T-helper 22 cell (primary cell): ENCODE data around the gene ANO9.

Source experiments
- DNase-seq: peaks from one replicate; pipeline ENCODE4 v3.0.0-alpha.2; 2020; ENCODE audit warnings: low read depth

Gene ANO9, protein sequence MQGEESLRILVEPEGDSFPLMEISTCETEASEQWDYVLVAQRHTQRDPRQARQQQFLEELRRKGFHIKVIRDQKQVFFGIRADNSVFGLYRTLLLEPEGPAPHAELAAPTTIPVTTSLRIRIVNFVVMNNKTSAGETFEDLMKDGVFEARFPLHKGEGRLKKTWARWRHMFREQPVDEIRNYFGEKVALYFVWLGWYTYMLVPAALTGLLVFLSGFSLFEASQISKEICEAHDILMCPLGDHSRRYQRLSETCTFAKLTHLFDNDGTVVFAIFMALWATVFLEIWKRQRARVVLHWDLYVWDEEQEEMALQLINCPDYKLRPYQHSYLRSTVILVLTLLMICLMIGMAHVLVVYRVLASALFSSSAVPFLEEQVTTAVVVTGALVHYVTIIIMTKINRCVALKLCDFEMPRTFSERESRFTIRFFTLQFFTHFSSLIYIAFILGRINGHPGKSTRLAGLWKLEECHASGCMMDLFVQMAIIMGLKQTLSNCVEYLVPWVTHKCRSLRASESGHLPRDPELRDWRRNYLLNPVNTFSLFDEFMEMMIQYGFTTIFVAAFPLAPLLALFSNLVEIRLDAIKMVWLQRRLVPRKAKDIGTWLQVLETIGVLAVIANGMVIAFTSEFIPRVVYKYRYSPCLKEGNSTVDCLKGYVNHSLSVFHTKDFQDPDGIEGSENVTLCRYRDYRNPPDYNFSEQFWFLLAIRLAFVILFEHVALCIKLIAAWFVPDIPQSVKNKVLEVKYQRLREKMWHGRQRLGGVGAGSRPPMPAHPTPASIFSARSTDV

DNA sequence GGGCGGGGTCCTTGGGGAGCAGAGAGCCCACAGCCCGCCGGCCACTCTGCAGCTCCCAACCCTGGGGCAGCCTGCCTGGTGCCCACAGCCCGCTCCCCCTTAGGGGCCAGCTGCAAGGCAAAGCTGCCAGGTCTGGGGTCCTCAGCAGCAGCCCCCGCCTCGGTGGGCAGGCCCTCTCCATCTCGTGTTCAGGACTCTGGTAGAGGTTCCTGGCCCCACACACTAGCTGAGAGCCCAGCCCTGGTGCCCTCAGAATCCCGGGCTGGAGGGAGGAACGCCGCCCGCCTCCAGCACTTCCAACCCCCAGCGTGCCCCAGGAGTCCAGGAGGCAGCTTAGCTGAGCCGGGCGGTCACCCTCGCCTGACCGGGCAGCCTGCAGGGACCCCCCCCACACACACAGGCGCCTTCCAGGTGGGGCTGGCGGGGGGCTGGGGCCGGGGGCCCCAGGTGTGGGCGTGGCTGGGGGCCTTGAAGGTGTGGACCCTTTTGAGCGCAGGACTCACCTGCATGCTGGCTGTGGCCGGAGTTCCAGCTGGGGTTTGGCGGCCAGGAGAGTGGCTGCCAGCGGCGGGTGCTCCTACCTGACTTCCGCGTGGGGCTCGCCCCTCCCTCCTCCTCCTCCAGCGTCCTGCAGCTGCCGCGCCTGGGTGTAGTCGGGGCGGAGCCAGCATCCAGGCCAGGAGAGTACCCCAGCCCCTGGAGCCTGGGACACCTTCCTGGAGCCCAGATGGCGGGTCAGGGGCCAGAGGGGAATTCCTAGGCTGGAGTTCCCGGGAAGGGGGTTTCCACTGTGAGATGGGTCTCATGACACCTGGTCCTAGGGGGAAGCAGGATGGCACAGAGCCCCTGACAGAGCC is at the start of gene ANO9:
TSS of gene ANO9 (minus strand) at position 594 of the 857 bp plus-strand sequence. CDS start at position 509, 85 bp downstream.
- DNase-seq: peak; percentile 60

DNA sequence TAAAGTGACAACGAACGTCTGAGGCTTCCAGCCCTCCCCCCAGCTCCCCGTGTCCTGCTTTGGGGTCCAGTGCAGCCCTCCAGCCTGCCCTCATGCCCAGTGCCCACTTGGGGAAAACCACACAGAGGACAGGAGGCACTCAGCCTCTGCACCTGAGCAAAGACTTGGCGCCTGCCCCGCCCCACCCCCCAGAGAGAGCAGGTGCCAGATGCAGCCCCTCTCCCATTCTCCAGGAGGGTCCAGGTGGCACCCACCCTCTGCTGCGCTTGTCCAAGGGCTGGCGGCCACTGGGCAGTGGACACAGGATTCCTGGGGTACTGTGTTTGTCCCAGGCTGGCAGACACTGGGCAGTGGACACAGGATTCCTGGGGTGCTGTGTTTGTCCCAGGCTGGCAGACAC is 49.5 kb upstream of the ANO9 start:
- no peak for DNase-seq

DNA sequence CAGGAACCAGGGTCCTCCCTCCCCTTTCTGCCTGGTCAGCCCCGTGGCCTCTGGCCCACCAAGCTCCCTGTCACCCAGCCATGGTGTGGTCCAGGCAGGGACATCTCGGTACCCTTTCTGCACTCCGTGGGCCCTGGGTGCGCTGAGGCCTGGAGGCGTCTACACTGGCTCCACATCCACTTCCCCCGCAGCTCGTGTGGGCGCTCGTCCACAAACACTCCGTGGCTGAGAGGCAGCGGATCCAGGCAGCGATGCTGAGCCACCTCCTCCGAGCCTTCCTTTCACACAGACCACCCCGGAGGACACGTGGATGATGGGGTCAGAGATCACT is 49.1 kb upstream of the ANO9 start:
- no peak for DNase-seq

DNA sequence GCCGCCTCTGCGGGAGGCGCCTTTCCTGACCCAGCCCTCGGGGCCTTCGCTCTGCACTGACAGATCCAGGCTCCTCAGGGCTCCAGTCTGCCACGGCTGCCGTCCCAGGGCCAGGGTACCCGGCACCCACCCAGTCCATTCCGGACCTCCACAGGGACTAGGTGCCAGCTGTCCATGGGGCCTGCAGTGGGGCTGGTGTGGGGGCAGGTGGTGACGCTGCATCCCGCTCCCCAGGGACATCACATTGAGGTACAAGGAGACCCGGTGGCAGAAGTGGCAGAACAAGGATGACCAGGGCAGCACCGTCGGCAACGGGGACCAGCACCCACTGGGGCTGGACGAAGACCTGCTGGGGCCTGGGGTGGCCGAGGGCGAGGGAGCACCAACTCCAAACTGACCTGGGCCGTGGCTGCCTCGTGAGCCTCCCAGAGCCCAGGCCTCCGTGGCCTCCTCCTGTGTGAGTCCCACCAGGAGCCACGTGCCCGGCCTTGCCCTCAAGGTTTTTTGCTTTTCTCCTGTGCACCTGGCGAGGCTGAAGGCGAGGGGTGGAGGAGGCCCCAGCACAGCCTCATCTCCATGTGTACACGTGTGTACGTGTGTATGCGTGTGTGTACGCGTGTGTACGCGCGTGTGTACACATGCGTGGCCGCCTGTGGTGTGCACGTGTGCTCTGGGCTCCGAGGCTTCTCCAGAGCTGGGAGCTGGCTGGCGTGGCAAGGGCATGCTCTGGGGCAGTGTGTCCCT is 48.5 kb upstream of the ANO9 start:
- no peak for DNase-seq

DNA sequence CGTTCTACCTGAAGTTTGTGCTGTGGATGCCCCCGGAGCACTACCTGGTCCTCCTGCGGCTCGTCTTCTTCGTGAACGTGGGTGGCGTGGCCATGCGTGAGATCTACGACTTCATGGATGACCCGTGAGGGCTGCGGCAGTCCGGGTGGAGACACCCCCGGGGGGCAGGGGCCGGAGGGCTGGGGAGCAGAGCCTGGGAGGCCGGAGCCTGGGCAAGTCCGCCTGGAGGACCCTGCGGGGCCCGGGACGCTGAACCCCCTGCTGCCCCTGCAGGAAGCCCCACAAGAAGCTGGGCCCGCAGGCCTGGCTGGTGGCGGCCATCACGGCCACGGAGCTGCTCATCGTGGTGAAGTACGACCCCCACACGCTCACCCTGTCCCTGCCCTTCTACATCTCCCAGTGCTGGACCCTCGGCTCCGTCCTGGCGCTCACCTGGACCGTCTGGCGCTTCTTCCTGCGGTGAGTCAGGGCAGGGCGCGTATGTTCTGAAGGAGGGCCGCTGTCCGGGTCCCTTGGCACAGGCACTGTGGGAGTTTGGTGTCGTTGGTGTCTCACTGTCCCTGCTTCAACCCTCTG is 47.9 kb upstream of the ANO9 start:
- DNase-seq: no peak

DNA sequence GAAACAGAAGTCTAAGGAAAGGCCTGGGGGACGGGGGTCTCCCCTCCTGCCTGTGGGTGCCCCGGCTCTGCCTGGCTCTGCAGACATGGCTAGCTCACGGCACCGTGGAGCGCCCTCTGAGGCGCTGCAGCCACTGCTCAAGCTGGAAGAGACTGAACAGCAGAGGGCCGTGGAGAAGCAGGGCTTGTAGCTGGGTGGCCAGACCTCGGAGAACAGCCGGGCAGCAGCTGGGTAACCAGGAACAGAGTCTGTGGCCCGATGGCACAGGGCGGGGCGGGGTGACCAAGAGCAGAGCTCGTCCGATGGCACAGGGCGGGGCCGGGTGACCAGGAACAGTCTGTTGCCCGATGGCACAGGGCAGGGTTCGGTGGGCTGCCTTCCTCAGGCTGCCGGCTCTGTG is 47.2 kb upstream of the ANO9 start:
- no peak for DNase-seq

DNA sequence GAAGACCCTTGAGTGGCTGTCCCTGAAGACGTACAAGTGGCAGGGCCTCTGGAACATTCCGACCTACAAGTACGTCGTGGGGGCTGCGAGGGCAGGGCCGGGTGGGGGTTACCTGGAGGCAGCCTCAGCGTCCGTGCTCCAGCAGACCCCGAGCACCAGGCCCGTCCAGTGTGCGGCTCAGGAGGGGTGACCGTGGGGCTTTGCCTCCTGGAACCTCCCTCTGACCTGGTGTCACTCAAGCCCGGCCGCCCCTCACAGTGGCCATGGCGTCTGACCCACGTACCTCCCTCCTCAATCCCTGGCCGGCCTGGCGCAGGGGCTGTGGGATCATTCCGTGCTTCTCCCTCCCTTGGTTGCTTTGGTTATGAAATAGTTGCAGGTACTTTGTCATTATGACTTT is 46.8 kb upstream of the ANO9 start:
- no peak for DNase-seq

DNA sequence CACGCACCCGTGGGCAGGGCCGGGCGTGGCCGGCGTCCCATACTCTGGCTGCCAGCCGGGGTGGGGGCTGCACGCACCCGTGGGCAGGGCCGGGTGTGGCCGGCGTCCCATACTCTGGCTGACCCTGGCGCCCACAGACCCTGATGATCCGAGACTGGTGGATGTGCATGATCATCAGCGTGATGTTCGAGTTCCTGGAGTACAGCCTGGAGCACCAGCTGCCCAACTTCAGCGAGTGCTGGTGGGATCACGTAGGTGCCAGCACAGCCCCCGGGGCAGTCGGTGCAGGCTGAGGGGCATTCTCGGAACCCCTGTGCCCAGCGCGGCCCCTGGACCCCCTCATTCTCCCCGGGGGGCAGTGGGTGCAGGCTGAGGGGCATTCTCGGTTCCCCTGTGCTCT is 46.3 kb upstream of the ANO9 start:
- DNase-seq: no peak

DNA sequence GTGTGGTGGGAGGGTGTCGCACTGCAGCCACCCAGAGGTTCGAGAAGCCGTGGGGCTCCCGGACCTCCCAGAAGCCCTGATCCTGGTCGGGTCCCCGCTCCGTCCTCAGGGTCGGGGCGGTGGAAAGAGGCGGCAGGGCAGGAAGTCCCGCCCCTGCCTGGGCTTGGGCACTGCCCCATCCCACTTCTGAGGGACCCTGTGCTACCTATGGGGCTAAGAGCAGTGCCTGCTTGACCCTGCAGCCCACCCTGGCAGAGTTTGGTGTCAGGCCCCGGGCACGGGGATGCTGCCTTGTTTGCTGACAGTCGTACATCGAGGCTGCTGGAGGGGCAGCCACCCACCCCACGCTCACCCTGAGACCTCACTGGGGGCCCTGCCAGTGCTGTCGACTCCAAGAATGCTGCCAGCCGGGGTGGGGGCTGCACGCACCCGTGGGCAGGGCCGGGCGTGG is 45.8 kb upstream of the ANO9 start:
- no peak for DNase-seq

DNA sequence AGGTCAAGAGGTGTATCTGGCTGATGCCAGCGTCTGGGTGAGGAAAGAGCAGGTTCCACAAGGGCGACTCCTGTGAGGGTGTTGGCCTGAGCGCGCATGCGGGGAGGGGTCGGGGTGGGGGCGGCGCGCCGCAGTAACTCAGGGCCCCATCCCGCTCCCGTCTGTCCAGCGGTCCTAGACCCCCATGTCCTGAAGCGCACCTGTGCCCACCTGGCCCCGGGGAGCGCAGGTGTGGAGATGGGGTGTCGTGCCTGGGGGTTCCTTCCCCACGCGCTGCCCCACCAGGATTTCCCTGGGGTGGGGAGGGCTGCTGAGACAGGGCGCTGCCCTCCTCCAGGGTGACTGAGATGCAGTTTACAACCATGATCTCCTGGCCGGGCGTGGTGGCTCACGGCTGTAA is 44.4 kb upstream of the ANO9 start:
- DNase-seq: no peak

DNA sequence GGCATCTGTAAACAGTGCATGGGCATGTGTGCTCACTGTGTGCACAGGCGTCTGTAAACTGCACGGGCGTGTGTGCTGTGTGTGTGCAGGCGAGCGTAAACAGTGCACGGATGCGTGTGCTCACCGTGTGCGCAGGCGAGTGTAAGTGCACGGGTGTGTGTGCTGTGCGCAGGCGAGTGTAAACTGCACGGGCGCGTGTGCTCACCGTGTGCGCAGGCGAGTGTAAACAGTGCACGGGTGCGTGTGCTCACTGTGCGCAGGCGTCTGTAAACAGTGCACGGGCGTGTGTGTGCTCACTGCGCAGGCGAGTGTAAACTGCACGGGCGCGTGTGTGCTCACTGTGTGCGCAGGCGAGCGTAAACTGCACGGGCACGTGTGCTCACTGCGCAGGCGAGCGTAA is 42.8 kb upstream of the ANO9 start:
- DNase-seq: no peak

DNA sequence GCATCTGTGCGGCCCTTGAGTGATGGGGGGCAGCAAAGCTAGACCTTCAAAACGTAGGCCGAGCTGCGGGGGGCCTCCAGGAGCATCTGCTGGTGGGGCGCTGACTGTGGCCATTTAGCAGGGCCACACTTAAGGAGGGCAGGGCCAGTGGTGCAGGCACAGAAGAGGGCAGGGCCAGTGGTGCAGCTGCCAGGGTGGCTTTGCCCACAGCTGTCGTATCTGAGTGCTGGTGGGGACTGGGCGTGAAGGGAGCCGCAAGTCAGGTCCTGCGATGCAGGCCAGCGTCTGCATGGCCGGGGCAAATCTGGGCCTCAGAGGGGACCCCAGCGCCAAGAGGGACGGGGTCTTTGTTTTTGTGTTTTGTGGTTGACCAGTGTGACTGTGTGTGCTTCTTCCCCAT is 37.5 kb upstream of the ANO9 start:
- no peak for DNase-seq

DNA sequence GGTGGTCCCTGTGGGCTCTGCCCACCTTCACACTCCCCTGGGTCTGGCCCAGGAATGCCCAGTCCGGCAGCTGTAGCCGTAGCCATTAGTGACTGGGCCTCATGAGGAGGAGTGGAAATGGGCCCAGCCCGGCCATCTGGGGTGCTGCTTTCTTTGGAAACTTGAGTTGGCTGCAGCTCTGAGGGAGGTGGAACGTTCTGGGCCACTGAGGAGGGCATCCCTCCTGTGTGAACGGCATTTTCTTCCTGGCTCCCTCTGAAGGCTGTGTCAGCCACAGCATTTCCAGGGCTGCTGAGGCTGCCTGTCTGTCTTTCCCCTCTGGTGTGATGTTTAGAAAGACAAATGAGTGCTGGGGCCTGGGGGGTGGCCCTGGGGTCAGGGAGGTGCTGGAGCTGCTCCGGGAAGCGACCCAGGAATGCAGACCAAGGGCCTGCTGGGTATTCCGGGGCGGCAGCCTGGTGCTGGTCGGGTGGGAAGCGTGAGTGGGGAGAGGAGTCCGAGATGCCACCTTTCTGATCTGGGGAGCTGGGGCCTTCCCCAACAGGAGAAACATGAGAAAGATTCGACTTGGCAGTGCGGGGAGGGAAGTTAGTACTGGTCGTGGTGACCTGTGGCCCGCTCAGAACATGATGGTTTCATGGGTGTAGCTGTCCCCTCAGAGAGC is 35.4 kb upstream of the ANO9 start:
- DNase-seq: no peak

DNA sequence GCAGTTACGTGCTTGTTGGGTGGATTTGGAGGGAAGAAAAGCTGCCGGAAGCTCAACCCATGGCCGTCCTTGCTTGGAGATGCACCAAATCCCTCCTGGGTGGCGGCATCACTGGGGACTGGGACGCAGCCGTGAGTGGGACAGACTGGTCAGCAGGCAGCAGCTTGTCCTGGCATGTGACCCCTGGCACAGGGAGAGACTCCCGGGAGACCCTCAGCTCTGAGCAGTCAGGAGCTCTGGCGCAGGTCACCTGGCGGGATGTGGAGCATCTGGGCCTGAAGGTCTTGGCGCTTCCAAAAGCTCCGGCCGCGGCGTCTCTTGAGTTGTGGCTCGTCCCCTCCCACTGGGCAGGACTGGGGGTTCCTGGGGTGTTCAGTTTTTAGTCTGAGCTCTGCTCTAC is 34.6 kb upstream of the ANO9 start:
- DNase-seq: no peak

DNA sequence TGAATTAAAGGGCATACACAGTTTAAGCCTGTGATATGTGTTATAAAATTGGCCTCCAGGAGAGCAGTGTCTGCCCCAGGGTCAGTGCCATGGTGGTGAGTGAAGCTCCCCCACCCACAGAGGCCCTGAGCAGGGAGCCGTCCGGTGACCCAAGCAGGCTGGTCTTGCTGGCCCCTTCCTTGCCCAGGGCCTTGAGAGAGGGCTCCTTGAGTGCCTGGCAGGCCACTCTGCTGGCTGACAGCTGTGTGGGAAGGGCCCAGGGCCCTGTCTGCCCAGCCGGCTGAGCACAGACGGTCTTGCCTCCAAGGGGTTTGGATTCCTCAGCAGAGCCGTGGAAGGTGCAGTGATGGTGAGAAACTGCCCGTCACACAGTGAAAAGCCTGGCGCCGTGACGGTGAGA is 34.1 kb upstream of the ANO9 start:
- no peak for DNase-seq

DNA sequence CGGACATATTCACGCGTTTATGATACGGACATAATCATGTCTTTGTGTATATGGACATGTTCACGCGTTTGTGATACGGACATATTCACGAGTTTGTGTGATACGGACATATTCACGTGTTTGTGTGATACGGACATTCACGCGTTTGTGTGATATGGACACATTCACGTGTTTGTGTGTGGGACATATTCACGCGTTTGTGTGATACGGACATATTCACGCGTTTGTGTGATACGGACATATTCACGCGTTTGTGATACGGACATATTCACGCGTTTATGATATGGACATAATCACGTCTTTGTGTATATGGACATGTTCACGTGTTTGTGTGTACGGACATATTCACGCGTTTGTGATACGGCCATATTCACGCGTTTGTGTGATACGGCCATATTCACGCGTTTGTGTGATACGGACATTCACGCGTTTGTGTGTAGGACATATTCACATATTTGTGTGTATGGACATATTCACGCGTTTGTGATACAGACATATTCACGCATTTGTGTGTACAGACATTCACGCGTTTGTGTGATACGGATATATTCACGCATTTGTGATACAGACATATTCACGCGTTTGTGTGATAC is 33.2 kb upstream of the ANO9 start:
- DNase-seq: no peak

DNA sequence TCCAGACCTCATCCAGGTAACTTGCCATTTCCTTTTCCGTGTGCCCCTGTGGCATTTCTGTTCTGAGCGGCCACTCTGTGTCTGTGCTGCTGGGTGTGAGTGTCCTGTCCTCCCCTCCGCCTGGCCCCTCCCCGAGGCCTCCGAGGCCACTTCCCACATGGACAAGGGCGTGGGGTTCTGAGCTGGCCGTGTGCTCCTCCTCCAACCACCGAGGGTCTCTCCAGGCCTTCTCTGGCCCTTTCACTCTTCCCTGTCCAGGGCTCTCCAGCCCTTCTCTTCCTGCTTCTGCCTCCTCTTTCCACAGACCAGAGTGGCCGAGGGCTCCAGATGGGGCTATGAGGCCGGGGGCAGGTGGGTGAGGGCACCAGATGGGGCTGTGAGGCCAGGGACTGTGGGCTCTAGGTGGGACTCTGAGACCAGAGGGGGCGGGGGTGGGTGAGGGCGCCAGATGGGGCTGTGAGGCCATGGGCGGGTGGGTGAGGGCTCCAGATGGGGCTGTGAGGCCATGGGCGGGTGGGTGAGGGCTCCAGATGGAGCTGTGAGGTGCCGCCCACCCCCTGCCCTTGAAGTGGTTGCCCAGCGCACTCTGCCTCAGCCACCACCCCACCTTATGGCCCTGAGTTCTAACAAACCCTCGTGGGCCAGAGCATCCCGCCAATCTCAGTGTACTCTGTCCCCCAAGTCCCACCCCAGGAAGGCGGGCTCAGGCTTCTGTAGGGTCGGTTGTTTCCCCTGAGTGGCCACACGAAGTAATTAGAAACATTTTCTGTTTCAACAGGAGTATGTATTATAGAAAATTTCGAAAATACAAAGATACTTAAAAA is 32.4 kb upstream of the ANO9 start:
- no peak for DNase-seq

DNA sequence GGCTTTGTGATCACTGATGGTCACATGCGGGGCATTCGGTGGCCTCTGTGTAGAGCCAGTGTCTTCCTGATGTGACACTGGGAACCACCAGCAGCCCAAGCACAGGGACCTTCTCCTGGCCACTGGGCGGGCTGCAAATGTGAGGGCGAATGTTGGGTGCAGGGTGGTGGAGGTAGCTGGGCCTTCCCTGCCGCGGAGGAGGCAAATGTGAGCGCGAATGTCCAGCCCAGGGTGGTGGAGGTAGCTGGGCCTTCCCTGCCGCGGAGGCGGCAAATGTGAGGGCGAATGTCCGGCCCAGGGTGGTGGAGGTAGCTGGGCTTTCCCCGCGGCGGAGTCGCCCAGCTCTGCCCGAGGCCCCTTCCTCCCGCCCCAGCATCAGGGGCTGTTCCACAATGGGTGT is 31.6 kb upstream of the ANO9 start:
- no peak for DNase-seq

DNA sequence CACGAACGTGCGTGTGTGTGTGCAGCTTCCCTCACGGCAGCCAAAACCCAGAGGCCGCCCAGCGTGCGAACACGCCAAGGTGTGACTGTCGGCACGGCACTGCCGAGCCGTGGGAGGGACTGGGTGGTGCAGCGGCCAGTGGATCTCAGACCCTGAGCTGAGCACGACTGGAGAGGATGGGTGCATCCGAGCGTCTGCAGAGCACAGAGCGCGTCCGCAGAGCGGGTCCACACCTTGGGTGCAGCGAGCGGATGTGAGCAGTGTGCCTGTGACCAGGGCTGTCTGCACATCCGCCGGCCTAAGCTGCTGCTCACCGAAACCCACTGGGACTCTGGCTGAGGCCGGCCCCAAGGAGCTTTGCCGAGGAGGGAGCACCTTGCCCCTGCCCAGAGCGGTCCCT is 31.0 kb upstream of the ANO9 start:
- DNase-seq: no peak

DNA sequence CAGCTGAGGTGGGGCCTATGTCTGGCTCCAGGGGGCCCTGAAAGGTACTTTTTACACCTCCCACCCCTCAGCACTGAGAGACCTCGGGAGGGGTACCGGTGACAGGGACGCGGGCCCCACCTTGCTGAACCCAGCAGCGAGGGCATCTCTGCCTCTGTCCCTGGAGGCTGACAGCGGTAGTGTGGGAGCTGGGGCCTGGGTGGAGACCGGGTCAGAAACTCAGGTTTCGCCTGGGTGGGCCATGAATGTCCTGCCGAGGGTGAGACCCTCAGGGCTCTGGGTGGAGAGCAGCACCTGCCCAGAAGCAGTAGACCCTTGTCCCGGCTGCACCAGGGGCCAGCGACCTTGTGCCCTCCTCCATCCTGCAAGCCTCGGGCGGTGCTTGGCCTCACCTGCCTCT is 30.5 kb upstream of the ANO9 start:
- no peak for DNase-seq
